GM19239 (cell line): ENCODE data around the gene MRPL39.

Source experiments
- DNase-seq: peaks from one replicate; pipeline ENCODE4 v3.0.0; 2011; ENCODE audit warnings: low spot score; ENCODE audit not compliant: insufficient read length
- FAIRE-seq: peaks from 2 replicates; lab custom pipeline; 2011; peaks lifted over from hg19 to GRCh38; lab: Jason Lieb, UNC

The MRPL39 gene

GRCh38 chr21:25619198-25619597 lies 11.9 kb upstream of the MRPL39 start:
- FAIRE-seq (no peak), DNase-seq (no peak)

- FAIRE-seq (no peak), DNase-seq (no peak)
These were observed 8.6 kb upstream of the MRPL39 start for GRCh38 chr21:25615880-25616279.

DNA sequence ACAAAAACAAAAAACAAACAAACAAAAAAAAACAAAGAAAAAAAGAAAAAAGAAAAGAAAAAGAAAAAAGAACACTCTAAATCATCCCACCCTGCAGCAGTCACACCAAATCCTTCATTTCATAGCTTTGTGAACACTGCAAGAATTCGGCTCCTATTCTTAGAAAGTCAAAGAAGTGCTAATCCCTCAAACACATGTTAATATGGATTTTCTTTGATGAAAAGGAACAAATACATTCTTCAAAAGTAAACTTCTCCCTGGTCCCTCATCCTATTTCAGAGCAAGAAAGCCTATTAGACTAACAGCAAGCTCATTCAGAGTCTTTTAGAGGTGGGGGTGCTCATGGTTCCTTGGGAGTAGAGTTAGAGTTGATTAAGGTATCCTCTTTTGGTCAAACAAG lies 7.2 kb upstream of the MRPL39 start:
- DNase-seq (no peak), FAIRE-seq (no peak)

DNA sequence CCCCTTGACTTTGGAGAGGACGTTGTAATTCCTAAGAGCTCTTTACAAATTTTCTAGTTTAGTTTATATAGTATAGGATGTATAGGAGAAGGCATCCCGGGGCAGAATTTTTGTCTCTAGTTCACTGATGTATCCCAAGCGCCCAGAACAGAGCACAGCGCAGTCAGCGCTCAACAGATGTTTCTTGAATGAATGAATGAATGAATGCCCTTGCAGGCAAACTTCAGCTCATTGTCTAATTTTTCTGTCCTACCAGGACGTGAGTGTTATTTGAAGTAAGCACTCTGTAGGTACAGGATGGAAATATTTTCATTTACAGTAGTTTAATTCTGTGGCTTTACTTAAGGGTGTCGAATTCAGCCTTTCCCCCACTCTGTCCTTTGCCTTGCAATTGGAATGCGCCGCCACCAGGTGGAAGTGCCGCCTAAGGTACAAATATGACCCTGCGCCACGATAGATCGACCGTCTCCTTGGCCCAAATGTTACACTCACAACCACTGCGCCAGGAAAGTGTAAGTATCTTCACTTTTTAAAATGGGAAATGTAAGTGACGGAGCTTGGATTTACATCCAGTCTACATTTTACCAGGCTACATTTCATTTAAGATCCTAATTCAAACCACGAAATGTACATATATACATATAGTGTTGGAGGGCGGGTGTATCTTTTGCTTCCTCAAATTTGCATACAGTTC lies 910 bp upstream of the MRPL39 start:
- DNase-seq (peak; percentile 48), FAIRE-seq (peak; percentile 98)

DNA sequence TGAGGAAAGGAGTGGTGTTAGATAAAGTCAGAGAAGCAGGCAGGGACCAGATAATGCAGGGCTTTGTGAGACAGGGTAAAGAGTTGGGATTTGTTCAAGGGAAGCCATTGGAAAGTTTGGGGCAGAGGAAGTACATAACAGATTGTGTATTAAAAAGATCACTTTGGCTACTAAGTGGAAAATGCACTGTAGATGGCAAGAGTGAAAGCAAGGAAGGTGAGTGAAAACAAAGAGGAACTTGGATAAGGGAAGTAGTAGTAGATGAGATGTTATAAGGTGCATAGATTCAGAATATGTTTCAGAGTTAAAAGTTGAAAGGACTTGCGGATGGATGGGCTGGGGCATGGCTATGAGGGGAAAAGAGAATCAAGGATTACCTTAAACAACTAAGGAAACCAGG lies 17.4 kb downstream of the MRPL39 start:
- FAIRE-seq, result no peak
- DNase-seq, result no peak

GRCh38 chr21:25586791-25587190 lies 20.5 kb downstream of the MRPL39 start:
- DNase-seq (no peak), FAIRE-seq (no peak)

GRCh38 chr21:25586326-25586725 lies 21.0 kb downstream of the MRPL39 start:
- no peak for FAIRE-seq

GRCh38 chr21:25584833-25585676 lies 22.2 kb downstream of the MRPL39 start:
- peak; percentile 54 for FAIRE-seq

More at GRCh38 chr21:25586326-25586725, 21.0 kb downstream of the MRPL39 start:
- DNase-seq, result no peak

GRCh38 chr21:25583370-25584130 lies 23.7 kb downstream of the MRPL39 start:
- FAIRE-seq (no peak), DNase-seq (no peak)

More at GRCh38 chr21:25584833-25585676, 22.2 kb downstream of the MRPL39 start:
- no peak for DNase-seq

GRCh38 chr21:25582888-25583287 lies 24.4 kb downstream of the MRPL39 start:
- peak; percentile 21 for FAIRE-seq
- no peak for DNase-seq

DNA sequence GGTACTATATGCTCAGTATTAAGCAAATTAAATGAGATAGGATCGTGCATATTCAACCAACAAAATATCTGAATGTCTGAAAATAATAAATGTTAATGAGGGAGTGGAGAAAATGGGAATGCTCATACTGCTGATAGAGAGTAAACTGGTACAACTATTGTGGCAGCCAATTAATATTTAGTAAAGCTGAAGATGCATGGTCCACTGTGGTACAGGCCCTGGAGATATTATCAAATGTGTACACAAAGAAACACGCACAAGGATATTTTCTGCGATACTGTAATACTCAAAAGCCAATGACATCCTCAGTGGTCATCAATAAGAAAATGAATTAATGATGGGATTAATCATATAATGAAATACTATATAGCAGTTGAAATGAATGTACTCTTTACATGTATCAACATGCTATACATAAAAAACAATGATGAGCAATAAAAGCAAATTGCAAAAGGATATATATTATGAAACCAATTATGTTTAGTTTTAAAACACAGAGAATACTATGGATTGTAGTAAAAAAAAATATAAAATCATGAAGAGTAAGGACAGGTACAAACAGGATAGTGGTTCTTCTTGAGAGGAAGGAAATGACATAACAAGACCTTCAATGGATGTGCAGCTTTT lies 25.0 kb downstream of the MRPL39 start:
- DNase-seq (no peak), FAIRE-seq (no peak)

- FAIRE-seq, result no peak
These were observed 25.7 kb downstream of the MRPL39 start for GRCh38 chr21:25581582-25581981.

GRCh38 chr21:25580912-25581260 lies 26.4 kb downstream of the MRPL39 start:
- FAIRE-seq (no peak), DNase-seq (no peak)

More at GRCh38 chr21:25581582-25581981, 25.7 kb downstream of the MRPL39 start:
- no peak for DNase-seq

GRCh38 chr21:25579226-25580013 lies 27.9 kb downstream of the MRPL39 start:
- FAIRE-seq, result no peak
- no peak for DNase-seq

- DNase-seq, result no peak
These were observed 29.0 kb downstream of the MRPL39 start for GRCh38 chr21:25578056-25578961.

DNA sequence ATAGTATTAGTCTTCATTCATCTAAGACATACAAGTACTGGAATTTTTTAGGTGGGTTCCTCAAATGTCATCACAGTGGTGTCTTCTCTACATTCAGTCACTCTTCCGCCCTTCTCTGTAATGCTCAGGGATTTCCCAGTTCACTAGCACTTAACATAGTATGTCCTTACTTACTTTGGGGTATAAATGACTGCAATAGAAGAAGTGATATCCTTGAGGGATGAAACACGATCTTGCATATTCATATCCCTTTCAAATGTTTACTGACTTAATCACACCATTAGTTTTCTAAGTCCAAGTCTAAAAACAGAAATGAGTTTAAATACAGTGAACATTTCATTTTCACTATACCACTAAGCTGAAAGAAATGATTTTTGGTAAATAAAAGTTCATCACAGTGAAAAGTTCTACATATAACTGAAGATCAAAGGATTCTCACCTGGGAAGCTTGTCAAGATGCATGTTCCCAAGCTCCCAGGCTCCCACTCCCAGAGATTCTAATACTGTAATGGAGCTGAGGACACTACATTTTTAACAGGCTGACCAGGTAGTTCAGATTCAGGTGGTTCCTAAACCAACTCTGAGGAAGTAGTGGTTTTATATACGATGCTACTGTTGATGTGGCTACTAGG lies 29.7 kb downstream of the MRPL39 start:
- no peak for DNase-seq
- FAIRE-seq, result peak; percentile 63

More at GRCh38 chr21:25578056-25578961, 29.0 kb downstream of the MRPL39 start:
- FAIRE-seq, result peak; percentile 93

DNA sequence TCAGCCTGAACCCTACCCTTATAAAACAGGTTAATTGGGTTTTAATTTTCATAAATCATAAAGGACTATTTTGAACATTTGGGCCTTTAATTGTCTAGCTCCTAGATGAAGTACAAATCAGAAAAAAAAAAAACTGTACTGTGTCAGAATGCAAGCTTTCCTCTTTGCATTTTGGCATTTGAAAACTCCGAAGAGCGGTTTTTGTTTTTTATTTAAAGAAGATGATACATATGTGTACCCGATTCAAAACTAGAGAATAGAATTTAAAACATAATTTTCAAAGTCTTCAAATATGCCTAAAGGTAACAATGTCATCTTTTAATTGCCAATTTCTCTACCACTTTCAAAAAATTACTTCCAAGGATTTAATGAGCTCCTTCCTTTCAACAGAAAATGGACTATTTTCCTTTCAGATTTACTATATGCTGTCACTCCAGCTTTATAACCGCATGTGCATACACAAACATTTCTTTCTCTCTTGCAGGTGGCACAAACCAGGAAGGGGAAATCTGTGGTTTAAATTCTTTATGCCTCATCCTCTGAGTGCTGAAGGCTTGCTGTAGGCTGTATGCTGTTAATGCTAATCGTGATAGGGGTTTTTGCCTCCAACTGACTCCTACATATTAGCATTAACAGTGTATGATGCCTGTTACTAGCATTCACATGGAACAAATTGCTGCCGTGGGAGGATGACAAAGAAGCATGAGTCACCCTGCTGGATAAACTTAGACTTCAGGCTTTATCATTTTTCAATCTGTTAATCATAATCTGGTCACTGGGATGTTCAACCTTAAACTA lies 33.7 kb downstream of the MRPL39 start:
- DNase-seq, result no peak

More for the DNA sequence above, 33.7 kb downstream of the MRPL39 start:
- peak; percentile 90 for FAIRE-seq
